Measurements from ENCODE around the gene MON1A. TPM values are rescaled to one million over a fixed set of nuclear protein-coding genes. Genes with fewer than 3 reads are reported as not detected.
"Not testable (repeated sequence)": the region's sequence is repeated elsewhere in the genome, so short reads cannot be mapped to it uniquely, and the experiment has no call there.

Gene MON1A
- polyA plus RNA-seq, 3 donors: 5.1 to 10.2 (median 9.7) TPM

GRCh38 chr3:49926117-49926728, 3.4 kb downstream of the MON1A start:
- H3K27ac ChIP-seq (ENCODE audit: low read depth, low read length): no peak overlapping the region
- 85 to 86% (median 86%) methylated on average over 4 of the region's 4 CpGs for WGBS, 3 donors

- no peak overlapping the region for H3K27ac ChIP-seq (ENCODE audit: low read depth, low read length)
- WGBS, 3 donors: 83 to 96% (median 93%) methylated on average over 2 of the region's 2 CpGs
These were observed 4.1 kb downstream of the MON1A start for GRCh38 chr3:49925485-49925884.

- H3K27ac ChIP-seq (ENCODE audit: low read depth, low read length): no peak overlapping the region
- WGBS, 3 donors: 77 to 83% (median 82%) methylated on average over 2 of the region's 2 CpGs
These were observed 4.9 kb downstream of the MON1A start for GRCh38 chr3:49924683-49925082.

GRCh38 chr3:49917806-49918590, 11.6 kb downstream of the MON1A start:
- 76 to 94% (median 79%) methylated on average over 19 of the region's 19 CpGs for WGBS, 3 donors
- H3K27ac ChIP-seq (ENCODE audit: low read depth, low read length): not testable (repeated sequence)

- H3K27ac ChIP-seq (ENCODE audit: low read depth, low read length): no peak overlapping the region
- WGBS, 3 donors: 83 to 93% (median 85%) methylated on average over 5 of the region's 5 CpGs
These were observed 12.9 kb downstream of the MON1A start for GRCh38 chr3:49916686-49917085.

- H3K27ac ChIP-seq (ENCODE audit: low read depth, low read length): no peak overlapping the region
- WGBS, 3 donors: 72 to 80% (median 74%) methylated on average over 2 of the region's 2 CpGs
These were observed 14.7 kb downstream of the MON1A start for GRCh38 chr3:49914906-49915305.

GRCh38 chr3:49912881-49913281, 16.7 kb downstream of the MON1A start:
- no peak overlapping the region for H3K27ac ChIP-seq (ENCODE audit: low read depth, low read length)
- WGBS, 3 donors: 91 to 96% (median 93%) methylated on average over 4 of the region's 4 CpGs

- no peak overlapping the region for H3K27ac ChIP-seq (ENCODE audit: low read depth, low read length)
- 88 to 94% (median 92%) methylated on average over 15 of the region's 15 CpGs for WGBS, 3 donors
These were observed 18.0 kb downstream of the MON1A start for GRCh38 chr3:49911611-49912010.

GRCh38 chr3:49911124-49911420, 18.5 kb downstream of the MON1A start:
- 97 to 99% (median 98%) methylated on average over 2 of the region's 2 CpGs for WGBS, 3 donors
- no peak overlapping the region for H3K27ac ChIP-seq (ENCODE audit: low read depth, low read length)

- WGBS, 3 donors: 84 to 87% (median 87%) methylated on average over 48 of the region's 48 CpGs
These were observed 19.0 kb downstream of the MON1A start for GRCh38 chr3:49910409-49911123.

GRCh38 chr3:49908373-49909199, 21.0 kb downstream of the MON1A start:
- WGBS, 3 donors: 87 to 94% (median 91%) methylated on average over 14 of the region's 14 CpGs
- H3K27ac ChIP-seq (ENCODE audit: low read depth, low read length): no peak overlapping the region

More at GRCh38 chr3:49910409-49911123, 19.0 kb downstream of the MON1A start:
- no peak overlapping the region for H3K27ac ChIP-seq (ENCODE audit: low read depth, low read length)

GRCh38 chr3:49906073-49906743, 23.4 kb downstream of the MON1A start:
- WGBS, 3 donors: 11 to 17% (median 16%) methylated on average over 15 of the region's 15 CpGs
- H3K27ac ChIP-seq (ENCODE audit: low read depth, low read length): peak overlapping the region; percentile 32

GRCh38 chr3:49904448-49904847, 25.2 kb downstream of the MON1A start:
- 91 to 98% (median 98%) methylated on average over 13 of the region's 13 CpGs for WGBS, 3 donors
- H3K27ac ChIP-seq (ENCODE audit: low read depth, low read length): not testable (repeated sequence)

- H3K27ac ChIP-seq (ENCODE audit: low read depth, low read length): no peak within 1 kb of the TSS
- 32 to 33% (median 32%) methylated on average over 59 to 65 of the region's 65 CpGs for WGBS, 3 donors
These were observed 25.9 kb downstream of the MON1A start, which contains the start of gene MST1R for GRCh38 chr3:49903451-49904424. Gene MST1R (minus strand): TSS chr3:49903873. CDS start chr3:49903609, 264 bp downstream.

- WGBS, 3 donors: 80 to 92% (median 92%) methylated on average over 44 of the region's 44 CpGs
- H3K27ac ChIP-seq (ENCODE audit: low read depth, low read length): no peak overlapping the region
These were observed 26.9 kb downstream of the MON1A start for GRCh38 chr3:49902511-49903345.
